K562 (cell line): Measurements from ENCODE around the gene MARS1. TPM values are rescaled to one million over a fixed set of nuclear protein-coding genes. Genes with fewer than 3 reads are reported as not detected.
A peak's percentile ranks its signal among the peaks of the same experiment; 100 is the strongest.

Experiments used
- BHLHE40 ChIP-seq: IDR thresholded peaks from 2 replicates; pipeline ENCODE4 v1.6.1; 2011; ENCODE audit warnings: low read length, improper control_type of control experiment
- CBX5 ChIP-seq: IDR thresholded peaks from 2 replicates; pipeline ENCODE4 v1.6.1; 2014; ENCODE audit warnings: low read depth, borderline replicate concordance
- CEBPG ChIP-seq, 3 experiments: fragments of 200-800 bp in 1 of 3; sonication (Bioruptor generic) in 1 of 3; sonication (generic) in 1 of 3; formaldehyde crosslinking in 1 of 3; IDR thresholded peaks in 2 of 3; conservative IDR thresholded peaks in 1 of 3; 2 replicates each; pipeline versions ENCODE4 v1.6.1 to v1.8.0; 2016 to 2022; ENCODE audit warnings: missing compliant biosample characterization in 2 of 3, missing genetic modification characterization in 2 of 3, mild to moderate bottlenecking in 1 of 3, missing genetic modification reagents in 1 of 3
- DACH1 ChIP-seq: fragments of 450-650 bp; IDR thresholded peaks from 2 replicates; pipeline ENCODE4 v1.6.1; 2018; ENCODE audit not compliant: partially characterized antibody
- ETS2 ChIP-seq: IDR thresholded peaks from 2 replicates; pipeline ENCODE4 v1.6.1; 2016; ENCODE audit warnings: borderline replicate concordance, missing genetic modification characterization, mild to moderate bottlenecking, moderate library complexity, missing compliant biosample characterization; ENCODE audit not compliant: poor library complexity, severe bottlenecking
- FOXM1 ChIP-seq, 2 experiments: fragments of 450-650 bp in 1 of 2; sonication (generic) in 1 of 2; formaldehyde crosslinking in 1 of 2; IDR thresholded peaks; 2 replicates each; pipeline versions ENCODE4 v1.6.1 to v1.9.0; 2017 to 2022; ENCODE audit warnings: low read depth in 2 of 2, mild to moderate bottlenecking in 2 of 2, missing genetic modification reagents in 1 of 2, moderate library complexity in 1 of 2
- HCFC1 ChIP-seq: IDR thresholded peaks from 2 replicates; pipeline ENCODE4 v1.6.1; 2012; ENCODE audit warnings: low read depth, low read length, improper control_type of control experiment
- HOXB6 ChIP-seq: fragments of 250-450 bp; sonication (Bioruptor Pico); IDR thresholded peaks from 2 replicates; pipeline ENCODE4 v1.5.1; 2022; ENCODE audit warnings: mild to moderate bottlenecking, borderline replicate concordance
- KLF16 ChIP-seq: IDR thresholded peaks from 2 replicates; pipeline ENCODE4 v1.6.1; 2016; ENCODE audit warnings: antibody characterized with exemption
- L3MBTL2 ChIP-seq: fragments of 450-650 bp; IDR thresholded peaks from 2 replicates; pipeline ENCODE4 v1.6.1; 2016; ENCODE audit warnings: mild to moderate bottlenecking, moderate library complexity
- MIER1 ChIP-seq: fragments of 450-650 bp; IDR thresholded peaks from 2 replicates; pipeline ENCODE4 v1.6.1; 2016; ENCODE audit warnings: antibody characterized with exemption, mild to moderate bottlenecking, low read depth
- NRF1 ChIP-seq, 2 experiments: fragments of 450-650 bp; IDR thresholded peaks in 1 of 2; conservative IDR thresholded peaks in 1 of 2; 2 replicates each; pipeline ENCODE4 v1.6.1; 2014; ENCODE audit warnings: mild to moderate bottlenecking in 2 of 2
- PPARD ChIP-seq: fragments of 250-450 bp; sonication (Bioruptor Pico); IDR thresholded peaks from 2 replicates; pipeline ENCODE4 v1.8.0; 2022; ENCODE audit warnings: inconsistent platforms, mild to moderate bottlenecking, moderate library complexity
- RB1 ChIP-seq: fragments of 450-650 bp; IDR thresholded peaks from 2 replicates; pipeline ENCODE4 v1.6.1; 2017; ENCODE audit warnings: low read depth, mild to moderate bottlenecking
- SMC3 ChIP-seq: conservative IDR thresholded peaks from 2 replicates; pipeline ENCODE4 v1.6.1; 2011; ENCODE audit warnings: low read depth, low read length, improper control_type of control experiment; ENCODE audit not compliant: insufficient read depth
- TRIM24 ChIP-seq, 2 experiments: fragments of 450-650 bp; IDR thresholded peaks; 2 replicates each; pipeline ENCODE4 v1.6.1; 2016
- ZNF224 ChIP-seq: sonication (generic); formaldehyde crosslinking; IDR thresholded peaks from 2 replicates; pipeline ENCODE4 v1.8.0; 2022; ENCODE audit warnings: mild to moderate bottlenecking, missing genetic modification reagents
- ZNF24 ChIP-seq: fragments of 450-650 bp; IDR thresholded peaks from 2 replicates; pipeline ENCODE4 v1.6.1; 2016
- ZNF699 ChIP-seq: fragments of 250-450 bp; sonication (Bioruptor Pico); IDR thresholded peaks from 2 replicates; pipeline ENCODE4 v1.8.0; 2021; ENCODE audit warnings: mild to moderate bottlenecking, moderate library complexity; ENCODE audit not compliant: insufficient replicate concordance
- polyA plus RNA-seq, 8 experiments: library from polyadenylated mRNA; depleted of rRNA in 4 of 8; stranded (reverse) in 5 of 8; unstranded in 3 of 8; fragments of >200 nt; fragmentation: Nextera tagmentation in 2 of 8; fragmentation: Illumina TruSeq in 1 of 8; extraction: Ambion mirVana in 2 of 8; extraction: Trizol in 1 of 8; gene quantifications; 2 replicates each; pipeline versions ENCODE4 v1.2.1 to v1.2.3, GENCODE V29; 2011 to 2014; ENCODE audit warnings: inconsistent platforms in 1 of 8, missing spikeins in 1 of 8
- total RNA-seq, 7 experiments: library from RNA; depleted of rRNA in 6 of 7; stranded (reverse); fragments of >200 nt in 6 of 7; fragmentation: Illumina TruSeq in 2 of 7; extraction: Trizol in 2 of 7; gene quantifications; 2 replicates each; pipeline versions ENCODE4 v1.2.1 to v1.2.3, GENCODE V29; 2011 to 2021; ENCODE audit warnings: low replicate concordance in 1 of 7
- TF ChIP-seq, protein P1 (sequence below): fragments of 250-450 bp; sonication (Bioruptor Pico); IDR thresholded peaks from 2 replicates; pipeline ENCODE4 v1.5.0; 2021; ENCODE audit warnings: mild to moderate bottlenecking, borderline replicate concordance
- TF ChIP-seq, protein P2 (sequence below), 2 experiments: IDR thresholded peaks in 1 of 2; conservative IDR thresholded peaks in 1 of 2; 2 replicates each; pipeline ENCODE4 v1.6.1; 2016; ENCODE audit warnings: low read depth in 2 of 2, mild to moderate bottlenecking in 1 of 2, missing compliant biosample characterization in 1 of 2, missing genetic modification characterization in 1 of 2, moderate library complexity in 1 of 2
- TF ChIP-seq, protein P3 (sequence below): fragments of 450-650 bp; formaldehyde crosslinking; IDR thresholded peaks from 2 replicates; pipeline ENCODE4 v1.4.0; 2020; ENCODE audit warnings: mild to moderate bottlenecking, mixed read lengths

The MARS1 gene
- total and polyA plus RNA-seq, 9 of the 15 experiments (the other 6 are each of a cell fraction or from before 2014, with no cell fraction given) = 117 to 382 (median 220) TPM

DNA sequence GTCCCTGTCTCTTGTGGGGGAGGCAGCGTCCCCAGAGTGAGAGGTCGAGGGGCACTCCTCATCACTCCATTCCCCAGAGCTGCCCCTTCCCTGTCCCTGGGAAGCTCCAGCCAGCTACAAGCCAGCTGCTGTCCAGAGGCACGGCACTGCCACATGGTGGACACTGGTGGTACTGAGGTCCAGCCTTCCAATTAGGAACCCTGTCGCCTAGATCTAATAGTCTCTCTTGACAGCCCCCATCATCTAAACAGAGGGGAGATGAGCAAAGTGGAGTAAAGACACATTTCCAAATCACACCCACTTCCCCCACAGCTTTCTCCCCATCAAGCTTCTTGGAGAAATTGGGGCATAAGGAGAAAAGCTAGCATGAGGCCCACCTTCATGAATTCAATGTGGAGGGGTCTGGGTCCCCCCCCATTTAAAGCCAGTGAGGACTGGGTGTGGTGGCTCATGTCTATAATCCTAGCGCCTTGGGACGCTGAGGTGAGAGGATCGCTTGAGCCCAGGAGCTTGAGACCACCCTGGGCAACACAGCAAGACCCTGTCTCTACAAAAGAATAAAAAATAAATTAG, 34.8 kb upstream of the MARS1 start (continued):
- no peak for TF ChIP-seq ZNF699 (CRISPR knock-in tag)
- no peak for TF ChIP-seq ETS2 (tag)
- TF ChIP-seq PPARD (CRISPR knock-in tag) = no peak
- TF ChIP-seq KLF16 = peak; percentile 40; the same call in 1 of the 2 replicates
- TF ChIP-seq, protein P1, sequence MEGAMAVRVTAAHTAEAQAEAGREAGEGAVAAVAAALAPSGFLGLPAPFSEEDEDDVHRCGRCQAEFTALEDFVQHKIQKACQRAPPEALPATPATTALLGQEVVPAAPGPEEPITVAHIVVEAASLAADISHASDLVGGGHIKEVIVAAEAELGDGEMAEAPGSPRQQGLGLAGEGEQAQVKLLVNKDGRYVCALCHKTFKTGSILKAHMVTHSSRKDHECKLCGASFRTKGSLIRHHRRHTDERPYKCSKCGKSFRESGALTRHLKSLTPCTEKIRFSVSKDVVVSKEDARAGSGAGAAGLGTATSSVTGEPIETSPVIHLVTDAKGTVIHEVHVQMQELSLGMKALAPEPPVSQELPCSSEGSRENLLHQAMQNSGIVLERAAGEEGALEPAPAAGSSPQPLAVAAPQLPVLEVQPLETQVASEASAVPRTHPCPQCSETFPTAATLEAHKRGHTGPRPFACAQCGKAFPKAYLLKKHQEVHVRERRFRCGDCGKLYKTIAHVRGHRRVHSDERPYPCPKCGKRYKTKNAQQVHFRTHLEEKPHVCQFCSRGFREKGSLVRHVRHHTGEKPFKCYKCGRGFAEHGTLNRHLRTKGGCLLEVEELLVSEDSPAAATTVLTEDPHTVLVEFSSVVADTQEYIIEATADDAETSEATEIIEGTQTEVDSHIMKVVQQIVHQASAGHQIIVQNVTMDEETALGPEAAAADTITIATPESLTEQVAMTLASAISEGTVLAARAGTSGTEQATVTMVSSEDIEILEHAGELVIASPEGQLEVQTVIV (CRISPR knock-in tag) = no peak
- TF ChIP-seq RB1 = peak; percentile 57; the same call in 1 of the 2 replicates
- TF ChIP-seq CEBPG (CRISPR knock-in tag; IDR thresholded peaks at IDR 0.05) = no peak
- no peak for TF ChIP-seq CEBPG (tag; conservative IDR thresholded peaks at IDR 0.05 in 1 of 2, IDR thresholded peaks at IDR 0.05 in 1 of 2)
- TF ChIP-seq, protein P2, sequence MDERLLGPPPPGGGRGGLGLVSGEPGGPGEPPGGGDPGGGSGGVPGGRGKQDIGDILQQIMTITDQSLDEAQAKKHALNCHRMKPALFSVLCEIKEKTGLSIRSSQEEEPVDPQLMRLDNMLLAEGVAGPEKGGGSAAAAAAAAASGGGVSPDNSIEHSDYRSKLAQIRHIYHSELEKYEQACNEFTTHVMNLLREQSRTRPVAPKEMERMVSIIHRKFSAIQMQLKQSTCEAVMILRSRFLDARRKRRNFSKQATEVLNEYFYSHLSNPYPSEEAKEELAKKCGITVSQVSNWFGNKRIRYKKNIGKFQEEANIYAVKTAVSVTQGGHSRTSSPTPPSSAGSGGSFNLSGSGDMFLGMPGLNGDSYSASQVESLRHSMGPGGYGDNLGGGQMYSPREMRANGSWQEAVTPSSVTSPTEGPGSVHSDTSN (CRISPR knock-in tag; IDR thresholded peaks at IDR 0.05; ENCODE audit: low read depth) = no peak
- TF ChIP-seq, protein P2 (tag; conservative IDR thresholded peaks at IDR 0.05; ENCODE audit: low read depth) = no peak
- TF ChIP-seq DACH1 = peak; percentile 51
- TF ChIP-seq TRIM24 (IDR thresholded peaks at IDR 0.05) = no peak
- no peak for TF ChIP-seq ZNF24
- TF ChIP-seq CBX5 = no peak
- TF ChIP-seq BHLHE40 = no peak
- no peak for TF ChIP-seq ZNF224
- TF ChIP-seq HCFC1 = peak; percentile 21; the same call in 1 of the 2 replicates
- TF ChIP-seq HOXB6 (CRISPR knock-in tag) = no peak
- peak; percentile 95 for TF ChIP-seq SMC3
- no peak for TF ChIP-seq NRF1 (conservative IDR thresholded peaks at IDR 0.05 in 1 of 2, IDR thresholded peaks at IDR 0.05 in 1 of 2)
- TF ChIP-seq, protein P3, sequence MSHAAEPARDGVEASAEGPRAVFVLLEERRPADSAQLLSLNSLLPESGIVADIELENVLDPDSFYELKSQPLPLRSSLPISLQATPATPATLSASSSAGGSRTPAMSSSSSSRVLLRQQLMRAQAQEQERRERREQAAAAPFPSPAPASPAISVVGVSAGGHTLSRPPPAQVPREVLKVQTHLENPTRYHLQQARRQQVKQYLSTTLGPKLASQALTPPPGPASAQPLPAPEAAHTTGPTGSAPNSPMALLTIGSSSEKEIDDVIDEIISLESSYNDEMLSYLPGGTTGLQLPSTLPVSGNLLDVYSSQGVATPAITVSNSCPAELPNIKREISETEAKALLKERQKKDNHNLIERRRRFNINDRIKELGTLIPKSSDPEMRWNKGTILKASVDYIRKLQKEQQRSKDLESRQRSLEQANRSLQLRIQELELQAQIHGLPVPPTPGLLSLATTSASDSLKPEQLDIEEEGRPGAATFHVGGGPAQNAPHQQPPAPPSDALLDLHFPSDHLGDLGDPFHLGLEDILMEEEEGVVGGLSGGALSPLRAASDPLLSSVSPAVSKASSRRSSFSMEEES (CRISPR knock-in tag) = no peak
- TF ChIP-seq FOXM1 (IDR thresholded peaks at IDR 0.05; ENCODE audit: low read depth) = no peak
- TF ChIP-seq FOXM1 (CRISPR knock-in tag; IDR thresholded peaks at IDR 0.05; ENCODE audit: low read depth) = 0 out of 2 replicates have a peak, but pooled peaks have one; percentile 40
- TF ChIP-seq L3MBTL2 = peak; percentile 73
- no peak for TF ChIP-seq MIER1
